HG03108 (cell line): ENCODE data around the gene KIAA0930.

Experiments used
- ATAC-seq: cut with Tn5 transposase; IDR thresholded peaks from one replicate; pipeline ENCODE4 v1.9.1; 2021; ENCODE audit warnings: moderate library complexity; ENCODE audit not compliant: unreplicated experiment

Gene KIAA0930

GRCh38 chr22:45238957-45239680 is 1.6 kb downstream of the KIAA0930 start:
- no peak for ATAC-seq

GRCh38 chr22:45238076-45238956 is 2.4 kb downstream of the KIAA0930 start:
- no peak for ATAC-seq

DNA sequence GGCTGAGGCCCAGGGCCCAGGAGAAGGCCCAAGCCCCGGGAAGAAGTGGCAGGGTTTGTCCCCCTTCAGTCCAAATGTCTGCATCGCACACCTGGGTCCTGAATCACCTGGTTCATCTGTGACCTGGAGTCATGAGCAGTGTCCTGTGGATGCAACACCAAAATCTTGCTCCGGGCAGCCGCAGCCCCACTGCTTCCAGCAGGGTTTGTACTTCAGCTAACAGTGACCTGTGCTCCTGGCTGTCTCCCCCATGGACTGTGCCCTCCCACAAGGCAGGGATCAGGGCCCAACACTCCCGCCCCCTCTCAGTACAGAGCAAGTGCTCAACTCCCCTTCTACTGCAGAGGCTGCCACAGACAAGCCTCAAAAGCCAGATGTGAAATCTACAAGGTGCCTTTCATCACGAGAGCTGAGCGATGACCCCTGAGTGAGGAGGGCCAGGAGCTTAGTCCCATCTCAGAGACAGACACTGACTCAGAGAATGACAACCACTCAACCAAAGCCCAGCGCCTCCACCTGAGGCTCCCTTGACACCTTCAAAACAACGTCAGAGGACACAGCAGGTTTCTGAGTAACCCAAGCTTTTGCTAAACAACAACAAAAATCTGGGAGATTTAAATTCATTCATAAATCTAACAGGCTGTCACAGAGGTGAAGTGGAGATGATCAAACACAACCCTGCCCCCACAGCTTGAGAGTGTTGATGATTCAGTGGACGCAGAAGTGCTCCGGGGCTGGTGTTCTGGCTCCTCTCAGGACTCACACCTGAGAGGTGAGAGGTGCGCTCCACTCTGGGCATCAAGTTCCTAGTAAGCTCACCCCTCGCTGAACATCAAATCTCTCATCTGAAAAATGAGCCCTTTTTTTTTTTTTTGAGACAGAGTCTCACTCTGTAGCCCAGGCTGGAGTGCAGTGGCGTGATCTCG is 3.4 kb downstream of the KIAA0930 start:
- ATAC-seq: no peak

DNA sequence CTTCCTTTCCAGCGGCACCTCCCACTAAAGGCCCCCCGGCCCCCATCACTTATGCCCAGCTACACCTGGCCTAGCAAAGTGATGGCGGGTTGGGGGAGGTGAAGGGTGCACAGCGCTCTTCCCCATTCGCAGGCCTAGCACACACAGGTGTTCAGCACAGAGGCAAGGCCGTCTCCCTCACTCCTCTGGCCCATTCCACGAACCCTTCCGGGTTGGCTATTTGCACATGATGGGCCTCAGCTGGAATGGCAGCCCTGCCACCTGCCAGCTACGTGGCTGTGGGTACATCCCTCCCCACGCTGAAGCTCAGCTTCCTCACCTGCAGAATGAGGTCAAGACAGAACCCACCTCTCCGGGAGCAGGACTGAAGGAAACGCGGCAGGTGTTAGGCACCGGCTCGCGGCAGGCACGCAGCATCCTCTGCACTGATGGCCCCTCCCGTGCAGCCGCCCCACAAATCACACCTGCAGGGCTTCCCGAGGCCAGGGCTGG is 4.8 kb downstream of the KIAA0930 start:
- no peak for ATAC-seq

DNA sequence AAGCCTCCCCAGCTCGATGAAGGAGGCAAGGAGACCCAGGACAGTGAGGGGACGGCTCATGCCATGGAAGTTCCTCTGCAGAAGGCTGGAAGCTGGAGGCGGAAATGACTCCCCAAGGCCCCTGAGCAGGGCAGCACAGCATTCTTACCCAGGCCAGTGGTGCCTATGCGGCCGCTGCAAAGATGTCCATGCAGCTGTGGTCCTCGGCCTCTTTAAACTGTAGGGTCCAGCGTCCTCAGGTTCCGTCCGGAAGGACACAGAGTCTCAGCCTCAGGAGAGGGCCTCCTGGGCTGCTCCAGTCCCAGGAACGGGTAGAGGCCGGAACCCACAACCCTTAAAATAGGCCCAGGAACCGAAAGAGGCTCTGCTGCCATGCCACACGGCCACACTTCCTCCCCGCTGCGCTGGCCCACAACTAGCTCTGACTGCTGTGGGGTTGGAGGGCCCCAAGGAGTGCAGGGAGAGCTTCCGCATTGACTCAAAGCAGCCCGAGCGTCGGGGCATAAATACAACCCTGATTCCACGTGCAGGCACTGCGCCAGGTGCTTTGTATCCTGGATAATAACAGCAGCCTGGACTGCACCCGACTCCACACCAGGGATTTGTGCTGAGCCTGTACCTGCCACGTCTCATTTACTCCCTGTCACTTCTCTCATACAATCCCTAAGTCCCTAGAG is 5.5 kb downstream of the KIAA0930 start:
- peak; percentile 78 for ATAC-seq

DNA sequence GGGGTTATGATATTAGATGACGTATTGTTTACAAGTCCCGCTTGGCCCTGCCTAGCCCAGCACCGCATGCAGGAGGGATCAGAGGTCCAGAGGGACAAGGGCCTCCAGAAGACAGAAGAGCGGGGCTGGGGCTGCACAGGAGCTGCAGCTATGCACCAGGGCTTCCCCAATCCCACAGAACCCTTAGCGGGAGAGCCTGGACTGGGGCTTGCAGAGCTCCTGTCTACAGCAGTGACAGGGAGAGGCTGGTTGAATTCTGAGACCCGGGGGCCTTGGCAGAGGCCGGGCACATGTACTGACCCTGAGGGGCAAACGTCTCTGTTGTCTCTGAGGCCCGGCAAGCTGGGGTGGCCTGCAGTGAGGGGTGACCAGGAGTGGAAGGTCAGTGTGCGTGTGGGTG is 6.9 kb downstream of the KIAA0930 start:
- no peak for ATAC-seq

- no peak for ATAC-seq
Measured at GRCh38 chr22:45233386-45233785, 7.3 kb downstream of the KIAA0930 start.

- ATAC-seq: no peak
Measured at GRCh38 chr22:45231293-45231692, 9.4 kb downstream of the KIAA0930 start.

DNA sequence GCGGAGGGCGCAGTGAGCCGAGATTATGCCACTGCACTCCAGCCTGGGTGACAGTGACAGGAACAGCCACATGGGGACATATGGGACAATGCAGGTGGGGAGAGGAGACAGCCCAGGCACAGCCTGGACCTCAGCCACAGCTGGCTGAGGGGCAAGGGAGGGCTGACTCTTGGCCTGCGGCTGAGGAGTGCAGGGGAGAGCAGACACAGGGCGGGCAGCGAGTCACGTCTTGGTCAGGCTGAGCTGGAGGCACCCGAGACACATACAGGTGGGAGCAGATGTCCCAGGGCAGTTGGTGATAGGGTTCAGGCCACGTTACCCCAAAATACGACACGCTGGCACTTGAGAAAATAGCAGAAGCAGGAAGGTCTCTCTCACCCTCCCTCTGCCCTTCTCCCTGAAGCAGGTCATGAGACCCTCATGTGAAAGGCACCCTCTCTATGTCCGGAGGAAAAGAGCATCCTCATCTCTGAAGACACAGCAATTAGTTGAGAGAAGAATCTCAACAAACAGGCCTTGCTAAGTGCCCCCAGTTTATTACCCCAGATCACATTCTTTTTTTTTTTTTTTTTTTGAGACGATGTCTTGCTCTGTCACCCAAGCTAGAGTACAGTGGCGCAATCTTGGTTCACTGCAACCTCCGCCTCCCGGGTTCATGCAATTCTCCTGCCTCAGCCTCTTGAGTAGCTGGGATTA is 10.5 kb downstream of the KIAA0930 start:
- ATAC-seq: no peak

DNA sequence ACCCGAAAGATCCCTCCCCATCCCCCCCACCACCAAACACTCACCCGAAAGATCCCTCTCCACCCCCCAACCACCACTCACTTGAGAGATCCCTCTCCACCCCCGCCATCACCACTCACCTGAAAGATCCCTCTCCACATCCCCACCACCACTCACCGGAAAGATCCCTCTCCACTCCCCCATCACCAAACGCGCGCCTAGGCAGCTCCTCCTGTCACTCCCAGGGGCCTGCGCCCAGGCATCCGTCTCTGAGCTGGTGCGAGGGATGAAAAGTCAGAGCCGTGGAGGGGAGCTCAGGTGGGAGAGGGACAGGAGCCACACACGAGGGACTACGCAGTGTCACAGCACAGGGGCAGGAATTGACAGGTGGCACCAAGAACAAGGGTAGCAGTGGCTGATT is 11.5 kb downstream of the KIAA0930 start:
- no peak for ATAC-seq

GRCh38 chr22:45228401-45228754 is 12.3 kb downstream of the KIAA0930 start:
- ATAC-seq: no peak

GRCh38 chr22:45227645-45228400 is 12.9 kb downstream of the KIAA0930 start:
- ATAC-seq: no peak

DNA sequence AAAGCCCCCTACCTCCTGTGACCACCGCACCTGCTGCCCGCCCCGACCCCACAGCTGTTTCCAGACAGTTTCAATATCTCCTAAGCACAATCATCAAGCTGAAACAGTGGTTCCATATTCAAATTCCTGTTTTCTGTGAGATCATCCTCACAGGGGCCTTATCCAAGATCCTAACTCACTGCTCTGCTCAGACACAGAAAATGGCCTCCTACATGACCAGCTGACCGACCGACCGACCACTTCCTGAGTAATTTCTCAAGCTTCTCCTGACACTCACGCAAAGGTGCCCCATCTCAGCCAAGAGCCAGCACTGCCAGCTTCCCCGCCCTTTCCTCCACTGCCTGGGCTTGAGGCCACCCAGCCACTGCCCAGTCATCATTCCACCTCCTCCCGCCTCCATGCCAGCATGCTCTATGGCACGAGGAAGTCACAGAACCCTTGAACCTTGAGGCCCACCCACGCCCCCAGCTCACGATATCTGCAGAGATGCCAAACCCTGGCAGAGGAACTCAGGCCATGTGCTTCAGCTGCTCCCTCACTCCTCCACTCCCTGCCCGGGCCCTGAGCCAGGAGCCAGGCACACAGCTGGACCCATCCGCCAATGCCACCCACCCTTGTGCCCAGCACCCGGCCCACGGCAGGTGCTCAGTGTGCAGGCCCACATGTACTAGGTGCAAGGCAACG is 14.0 kb downstream of the KIAA0930 start:
- ATAC-seq: no peak

DNA sequence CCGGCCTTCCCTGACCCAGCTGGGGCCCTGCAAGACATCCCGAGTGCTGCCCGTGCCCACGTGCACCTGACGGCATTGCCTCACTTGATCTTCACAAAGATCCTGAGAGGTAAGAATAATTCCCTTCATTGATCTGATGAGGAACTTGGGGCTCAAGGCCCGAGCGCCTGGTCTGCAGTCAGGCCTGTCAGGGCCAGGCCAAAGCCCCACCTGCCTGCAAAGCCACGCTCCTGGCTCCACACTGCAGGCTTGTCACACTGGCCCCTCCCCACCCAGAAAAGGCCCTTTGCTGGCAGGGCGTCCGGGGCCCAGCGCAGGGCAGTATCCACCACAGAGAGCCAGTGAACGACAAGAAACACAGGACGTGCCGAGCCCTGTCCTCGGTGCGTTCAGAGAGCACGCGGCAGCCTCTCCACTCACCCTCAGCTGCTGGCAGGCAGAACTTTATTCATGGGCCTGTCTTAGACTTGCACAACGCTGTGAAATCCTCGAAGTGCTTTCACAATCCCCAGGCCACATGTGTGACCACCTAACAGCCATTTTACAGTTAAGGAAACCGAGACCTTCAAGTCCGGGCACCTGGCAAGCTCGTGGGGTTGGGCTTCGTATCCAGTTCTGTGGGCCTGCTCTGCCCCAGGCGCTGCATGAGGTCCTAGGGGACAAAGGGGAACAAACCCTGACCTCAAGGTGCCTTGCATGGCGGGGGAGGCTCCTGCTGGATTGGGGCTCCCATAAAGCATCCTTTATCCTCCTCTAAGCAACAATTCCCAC is 14.8 kb downstream of the KIAA0930 start:
- ATAC-seq: no peak

- no peak for ATAC-seq
Measured at GRCh38 chr22:45224988-45225731, 15.5 kb downstream of the KIAA0930 start.

DNA sequence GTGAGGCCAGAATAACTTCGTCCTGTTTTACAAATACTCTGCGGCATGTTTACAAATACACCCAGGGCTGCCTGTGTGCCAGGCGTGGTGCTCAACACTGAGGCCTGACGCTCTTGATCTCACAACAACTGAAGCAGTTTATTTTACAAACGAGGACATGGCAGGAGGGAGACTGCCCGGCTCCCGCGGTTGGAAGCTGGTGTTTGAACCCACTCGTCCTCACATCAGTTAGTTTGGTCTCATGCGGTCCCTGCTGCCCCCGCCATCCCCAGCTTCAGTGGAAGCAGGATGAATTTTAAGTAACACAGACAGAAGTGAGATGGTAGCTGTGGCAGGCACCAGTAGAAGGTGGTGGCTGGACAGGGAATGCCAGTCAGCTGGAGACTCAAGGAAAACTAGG is 16.4 kb downstream of the KIAA0930 start:
- no peak for ATAC-seq
